ENCODE results near the gene PBX4. TPM values are rescaled to one million over a fixed set of nuclear protein-coding genes. Genes with fewer than 3 reads are reported as not detected.

The PBX4 gene
- total and polyA plus RNA-seq, 10 donors: 4.4 to 17.8 (median 9.7) TPM

DNA sequence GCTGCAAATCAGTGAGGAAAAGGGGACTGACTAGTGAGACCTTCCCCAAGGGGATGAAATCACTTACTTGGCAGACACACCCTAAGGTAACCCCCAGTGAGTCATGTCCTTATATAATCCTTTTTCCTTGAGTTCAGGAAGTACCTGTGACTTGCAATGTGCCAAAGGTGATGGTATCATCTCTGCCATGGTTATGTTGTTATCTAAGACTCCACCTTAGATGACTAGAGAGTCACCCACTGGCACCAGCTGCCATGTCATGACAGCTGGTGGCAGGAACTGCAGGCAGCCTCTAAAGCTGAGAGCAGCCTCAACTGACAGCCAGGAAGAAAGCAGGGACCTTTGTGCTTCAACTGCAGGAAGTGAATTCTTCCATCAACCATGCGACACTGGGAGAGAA is 12.5 kb downstream of the PBX4 start:
- no peak for TF ChIP-seq POLR2AphosphoS5 (IDR thresholded peaks at IDR 0.05)
- TF ChIP-seq POLR2A (IDR thresholded peaks at IDR 0.05): no peak
- TF ChIP-seq, protein P1, sequence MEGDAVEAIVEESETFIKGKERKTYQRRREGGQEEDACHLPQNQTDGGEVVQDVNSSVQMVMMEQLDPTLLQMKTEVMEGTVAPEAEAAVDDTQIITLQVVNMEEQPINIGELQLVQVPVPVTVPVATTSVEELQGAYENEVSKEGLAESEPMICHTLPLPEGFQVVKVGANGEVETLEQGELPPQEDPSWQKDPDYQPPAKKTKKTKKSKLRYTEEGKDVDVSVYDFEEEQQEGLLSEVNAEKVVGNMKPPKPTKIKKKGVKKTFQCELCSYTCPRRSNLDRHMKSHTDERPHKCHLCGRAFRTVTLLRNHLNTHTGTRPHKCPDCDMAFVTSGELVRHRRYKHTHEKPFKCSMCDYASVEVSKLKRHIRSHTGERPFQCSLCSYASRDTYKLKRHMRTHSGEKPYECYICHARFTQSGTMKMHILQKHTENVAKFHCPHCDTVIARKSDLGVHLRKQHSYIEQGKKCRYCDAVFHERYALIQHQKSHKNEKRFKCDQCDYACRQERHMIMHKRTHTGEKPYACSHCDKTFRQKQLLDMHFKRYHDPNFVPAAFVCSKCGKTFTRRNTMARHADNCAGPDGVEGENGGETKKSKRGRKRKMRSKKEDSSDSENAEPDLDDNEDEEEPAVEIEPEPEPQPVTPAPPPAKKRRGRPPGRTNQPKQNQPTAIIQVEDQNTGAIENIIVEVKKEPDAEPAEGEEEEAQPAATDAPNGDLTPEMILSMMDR (IDR thresholded peaks at IDR 0.05 in 8 of 11, conservative IDR thresholded peaks at IDR 0.05 in 3 of 11): no peak
- H3K36me3 ChIP-seq: no peaks in the 10 kb centered on the region
- intact Hi-C loops (cut with DNase I; ENCODE audit: low total_unique reads): no loop called here
- H3K9me3 ChIP-seq: no peaks in the 10 kb centered on the region
- H3K4me3 ChIP-seq: no peak overlapping the region
- 28 to 40% (median 33%) methylated on average over 1 of the region's 1 CpG for WGBS, 5 donors
- peaks cover 0 to 27% (median under 1%) of the 10 kb centered on the region in 6 donors for H3K4me1 ChIP-seq
- peak overlapping the region in 3 of 8 donors; percentile 9 to 48 (median 21) for H3K27ac ChIP-seq
- no peak for DNase-seq
- no peaks in the 10 kb centered on the region for H3K27me3 ChIP-seq (replicated peaks in 1 of 7)

DNA sequence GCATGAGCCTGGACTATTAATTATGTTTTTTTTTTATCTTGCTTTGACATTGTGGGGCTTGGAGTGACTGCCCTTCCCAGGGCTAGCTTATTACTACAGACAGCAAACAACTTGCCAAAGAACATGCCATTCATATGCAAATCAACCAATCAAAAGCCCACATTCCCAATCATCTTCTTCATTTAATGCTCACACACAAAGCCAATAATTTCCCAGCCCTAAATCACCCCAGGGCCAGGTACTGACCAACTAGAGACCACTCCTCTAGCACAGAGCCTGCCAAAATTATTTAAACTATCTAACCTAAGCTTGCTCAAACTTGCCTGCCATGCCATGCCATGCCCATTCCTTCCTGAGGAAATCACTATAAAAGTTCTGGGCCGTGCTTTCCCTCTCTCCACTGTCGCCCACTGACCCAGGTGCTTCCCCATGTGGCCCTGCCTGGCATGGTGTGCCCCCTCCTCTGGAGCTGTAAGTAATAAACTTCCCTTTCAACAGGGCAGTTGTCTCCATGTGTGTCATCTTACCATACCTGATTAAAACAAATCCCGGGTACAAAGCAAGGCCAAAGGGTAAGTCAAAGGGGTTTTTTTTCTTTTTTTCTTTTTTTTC is 15.7 kb downstream of the PBX4 start:
- 28 to 46% (median 32%) methylated on average over 3 of the region's 3 CpGs for WGBS, 5 donors
- intact Hi-C loops (cut with DNase I; ENCODE audit: low total_unique reads): no loop called here
- H3K27ac ChIP-seq: peak overlapping the region in 4 of 8 donors; percentile 38 to 73 (median 47)

DNA sequence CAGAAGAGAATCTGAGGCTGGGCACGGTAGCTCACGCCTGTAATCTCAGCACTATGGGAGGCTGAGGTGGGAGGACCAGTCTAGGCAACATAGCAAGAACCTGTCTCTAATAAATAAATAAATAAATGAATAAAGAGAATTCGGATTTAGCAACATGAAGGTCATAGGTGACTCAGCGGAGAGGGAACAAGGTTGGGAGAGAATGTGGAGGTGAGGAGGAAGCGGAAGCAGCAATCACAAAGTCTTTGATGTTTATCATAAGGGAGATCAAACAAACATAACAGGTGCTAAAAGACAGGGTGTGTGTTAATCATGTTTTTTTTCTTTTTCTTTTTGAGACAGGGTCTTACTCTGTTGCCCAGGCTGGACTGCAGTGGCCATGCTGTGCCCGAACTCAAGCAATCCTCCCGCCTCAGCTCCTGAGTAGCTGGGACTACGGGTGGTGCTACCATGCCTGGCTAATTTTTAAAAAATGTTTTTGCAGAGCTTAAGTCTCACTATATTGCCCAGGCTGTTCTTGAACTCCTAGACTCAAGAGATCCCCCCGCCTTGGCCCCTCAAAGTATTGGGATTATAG is 16.3 kb downstream of the PBX4 start:
- Histone ChIP-seq H3K4me1 (peaks cover 0 to 46% (median 10%) of the 10 kb centered on the region in 6 donors), H3K27me3 (replicated peaks in 1 of 7) (no peaks in the 10 kb centered on the region), H3K36me3 (no peaks in the 10 kb centered on the region), H3K9me3 (no peaks in the 10 kb centered on the region), H3K27ac (peak overlapping the region in 4 of 8 donors; percentile 38 to 73 (median 47)), H3K4me3 (no peak overlapping the region)
- DNase-seq: no peak
- intact Hi-C loops (cut with DNase I; ENCODE audit: low total_unique reads): no loop called here
- 79 to 86% (median 81%) methylated on average over 9 of the region's 9 CpGs for WGBS, 5 donors
- TF ChIP-seq POLR2A (IDR thresholded peaks at IDR 0.05) (no peak), POLR2AphosphoS5 (IDR thresholded peaks at IDR 0.05) (no peak)
- TF ChIP-seq, protein P1 (IDR thresholded peaks at IDR 0.05 in 8 of 11, conservative IDR thresholded peaks at IDR 0.05 in 3 of 11): no peak

More for the DNA sequence above, 15.7 kb downstream of the PBX4 start:
- H3K36me3 ChIP-seq: no peaks in the 10 kb centered on the region
- H3K4me1 ChIP-seq: peaks cover 0 to 40% (median 6%) of the 10 kb centered on the region in 6 donors
- H3K27me3 ChIP-seq (replicated peaks in 1 of 7): no peaks in the 10 kb centered on the region
- no peak overlapping the region for H3K4me3 ChIP-seq
- H3K9me3 ChIP-seq: no peaks in the 10 kb centered on the region
- no peak for DNase-seq
- TF ChIP-seq, protein P1 (IDR thresholded peaks at IDR 0.05 in 8 of 11, conservative IDR thresholded peaks at IDR 0.05 in 3 of 11): no peak
- TF ChIP-seq POLR2A (IDR thresholded peaks at IDR 0.05): no peak

DNA sequence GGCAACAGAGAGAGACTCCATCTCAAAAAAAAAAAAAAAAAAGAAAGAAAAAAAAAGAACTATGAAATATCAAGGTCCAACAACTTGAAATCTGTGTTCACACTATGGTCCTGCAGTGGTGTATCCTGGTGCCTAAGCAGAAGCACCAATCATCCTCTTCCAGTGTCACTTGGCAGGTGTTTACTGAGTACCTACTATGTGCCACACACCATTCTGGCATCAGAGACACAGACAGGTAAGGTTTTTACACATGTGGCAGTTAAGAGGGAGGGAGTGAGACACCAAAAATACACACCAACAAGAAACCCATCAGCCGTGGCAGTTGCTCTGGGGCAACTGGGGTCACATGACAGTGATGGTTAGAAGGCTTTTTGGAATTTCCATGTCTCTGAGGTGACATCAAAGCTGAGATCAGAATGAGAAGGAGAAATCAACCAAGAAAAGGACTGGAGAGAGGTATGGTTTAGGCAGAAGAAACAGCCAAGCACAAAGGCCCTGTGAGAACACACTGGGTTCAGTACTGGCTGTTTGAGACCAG is 17.6 kb downstream of the PBX4 start:
- Histone ChIP-seq H3K36me3 (no peaks in the 10 kb centered on the region), H3K27ac (peak overlapping the region in 4 of 8 donors; percentile 16 to 46 (median 32)), H3K4me3 (no peak overlapping the region), H3K4me1 (peaks cover 0 to 43% (median 11%) of the 10 kb centered on the region in 6 donors), H3K9me3 (no peaks in the 10 kb centered on the region), H3K27me3 (replicated peaks in 1 of 7) (no peaks in the 10 kb centered on the region)
- 50 to 75% (median 56%) methylated on average over 1 of the region's 1 CpG for WGBS, 5 donors
- intact Hi-C loops (cut with DNase I; ENCODE audit: low total_unique reads): no loop called here
- TF ChIP-seq, protein P1 (IDR thresholded peaks at IDR 0.05 in 8 of 11, conservative IDR thresholded peaks at IDR 0.05 in 3 of 11): no peak
- TF ChIP-seq POLR2A (IDR thresholded peaks at IDR 0.05) (no peak), POLR2AphosphoS5 (IDR thresholded peaks at IDR 0.05) (no peak)
- no peak for DNase-seq
